HG03139 (cell line): Measurements from ENCODE around the gene PRKAR1B.
"Not testable (repeated sequence)": the region's sequence is repeated elsewhere in the genome, so short reads cannot be mapped to it uniquely, and the experiment has no call there.

Source experiments
- ATAC-seq: cut with Tn5 transposase; IDR thresholded peaks from one replicate; pipeline ENCODE4 v1.9.1; 2021; ENCODE audit not compliant: unreplicated experiment

The PRKAR1B gene

GRCh38 chr7:562789-563628 lies 164.1 kb downstream of the PRKAR1B start:
- no peak for ATAC-seq

DNA sequence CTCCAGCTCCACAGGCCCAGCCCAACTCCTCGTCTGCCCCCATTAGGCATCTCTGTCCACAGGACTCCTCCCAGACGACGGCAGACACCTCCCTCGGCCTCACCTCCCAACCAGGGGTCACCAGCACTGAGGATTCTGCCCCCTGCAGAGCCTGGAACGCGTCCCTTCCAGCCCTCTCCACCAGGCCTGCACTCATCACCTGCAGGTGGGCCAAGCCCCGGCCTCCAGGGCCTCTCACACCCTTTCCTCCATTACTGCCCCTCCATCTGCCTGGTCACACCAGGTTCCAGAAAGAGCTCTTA lies 164.8 kb downstream of the PRKAR1B start:
- no peak for ATAC-seq

GRCh38 chr7:561631-562373 lies 165.3 kb downstream of the PRKAR1B start:
- ATAC-seq, result no peak

GRCh38 chr7:560966-561630 lies 166.0 kb downstream of the PRKAR1B start:
- ATAC-seq, result no peak

- no peak for ATAC-seq
Measured at GRCh38 chr7:559396-559705, 167.7 kb downstream of the PRKAR1B start.

DNA sequence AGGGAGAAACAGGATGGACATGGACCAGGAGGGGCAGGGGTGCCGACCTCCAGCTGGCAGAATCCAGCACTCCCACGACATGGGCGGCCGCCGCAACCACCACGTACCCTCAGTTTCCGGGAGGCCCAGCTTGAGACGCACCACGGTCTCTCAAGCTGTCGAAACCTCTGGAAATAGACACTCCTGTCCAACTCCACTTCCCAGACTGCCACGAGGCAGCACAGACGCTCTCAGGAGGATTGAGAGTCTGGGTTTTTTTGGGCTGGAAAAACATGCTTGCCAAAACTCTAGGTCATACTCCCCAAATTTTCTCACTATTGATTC lies 169.6 kb downstream of the PRKAR1B start:
- no peak for ATAC-seq

GRCh38 chr7:556837-557557 lies 170.1 kb downstream of the PRKAR1B start:
- no peak for ATAC-seq

DNA sequence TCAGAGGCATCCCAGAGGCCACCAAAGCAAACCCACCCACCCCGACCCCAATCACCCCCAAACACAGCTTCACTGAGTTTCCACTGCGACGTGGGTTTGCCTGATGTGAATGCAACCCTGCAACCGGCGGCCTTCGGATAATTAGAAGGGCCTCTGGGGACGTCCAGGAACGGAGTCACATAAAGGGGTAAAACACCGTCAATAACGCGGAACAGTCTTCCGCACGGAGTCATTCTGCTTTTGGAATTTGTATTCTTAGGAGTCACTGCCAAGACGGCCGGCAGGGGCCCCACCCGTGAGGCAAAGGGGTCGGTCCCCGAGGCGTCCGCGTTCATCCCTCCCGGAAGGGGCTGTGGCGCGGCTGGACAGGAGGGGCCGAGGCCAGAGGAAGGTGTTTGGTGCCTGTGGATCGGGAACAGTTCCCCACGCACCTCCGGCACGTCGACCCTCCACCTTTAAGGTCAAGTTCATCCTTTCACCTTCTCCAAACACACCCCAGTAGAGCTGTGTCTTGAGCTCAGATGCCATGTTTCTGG lies 170.7 kb downstream of the PRKAR1B start:
- no peak for ATAC-seq

GRCh38 chr7:555551-556160 lies 171.4 kb downstream of the PRKAR1B start:
- ATAC-seq, result no peak

DNA sequence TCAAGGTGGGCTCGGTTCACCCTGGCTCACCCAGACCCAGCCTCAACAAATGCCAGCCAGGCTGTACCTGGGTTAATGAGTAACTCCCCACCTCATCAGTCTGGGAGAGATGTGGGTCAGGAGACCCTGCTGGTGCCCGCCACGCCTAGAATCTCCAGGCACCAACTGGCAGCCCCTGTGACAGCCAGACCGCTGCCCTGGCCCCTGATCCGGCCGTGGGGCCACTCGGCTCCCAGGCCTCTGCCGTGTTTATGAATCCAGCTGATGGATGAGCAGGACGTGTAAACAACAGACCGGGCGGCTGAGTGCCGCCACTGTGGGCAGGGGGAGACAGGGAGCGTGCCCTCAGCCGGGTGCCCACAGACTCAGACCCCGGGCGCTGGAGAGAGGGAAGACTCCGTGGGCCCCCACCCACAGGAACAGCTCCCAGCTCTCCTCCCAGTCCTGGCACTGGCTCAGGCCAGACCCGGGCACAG lies 173.4 kb downstream of the PRKAR1B start:
- ATAC-seq, result no peak

DNA sequence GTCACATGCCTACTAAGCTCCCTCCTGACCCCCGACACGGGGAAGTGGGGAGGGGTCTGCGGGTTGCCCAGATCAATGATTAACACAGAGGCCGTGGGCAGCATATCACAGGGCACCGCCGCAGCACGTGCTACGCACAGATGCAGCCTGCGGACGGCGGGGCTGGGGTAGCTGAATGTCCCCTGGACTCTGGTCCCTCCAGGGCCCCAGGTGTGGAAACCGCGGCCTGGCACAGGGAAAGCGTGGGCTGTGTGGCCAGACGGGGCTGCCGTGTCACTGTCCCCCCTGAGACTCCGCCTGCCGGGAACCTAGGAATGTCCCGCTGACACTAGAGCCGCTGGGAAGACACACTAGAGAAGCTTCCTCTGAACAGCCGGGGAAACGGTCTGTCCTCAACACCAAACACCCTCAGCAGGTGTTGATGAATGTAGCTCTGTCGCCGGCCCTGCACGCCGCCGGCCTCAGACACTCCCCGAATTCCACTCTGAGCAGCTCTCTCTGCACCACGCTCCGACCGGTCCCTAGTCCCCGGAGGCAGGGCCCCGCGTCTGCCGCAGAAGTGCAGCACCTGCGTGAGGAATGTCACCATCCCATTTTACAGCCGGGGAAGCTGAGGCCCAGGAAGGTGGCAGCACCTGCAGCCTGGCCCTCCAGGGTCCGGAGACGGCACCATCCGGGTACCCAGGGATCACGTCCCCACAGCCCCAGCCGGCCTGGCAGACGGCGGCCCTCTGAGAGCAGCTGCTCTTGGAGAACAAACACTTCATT lies 174.0 kb downstream of the PRKAR1B start:
- ATAC-seq, result no peak

GRCh38 chr7:552151-552867 lies 174.8 kb downstream of the PRKAR1B start:
- ATAC-seq, result not testable (repeated sequence)

DNA sequence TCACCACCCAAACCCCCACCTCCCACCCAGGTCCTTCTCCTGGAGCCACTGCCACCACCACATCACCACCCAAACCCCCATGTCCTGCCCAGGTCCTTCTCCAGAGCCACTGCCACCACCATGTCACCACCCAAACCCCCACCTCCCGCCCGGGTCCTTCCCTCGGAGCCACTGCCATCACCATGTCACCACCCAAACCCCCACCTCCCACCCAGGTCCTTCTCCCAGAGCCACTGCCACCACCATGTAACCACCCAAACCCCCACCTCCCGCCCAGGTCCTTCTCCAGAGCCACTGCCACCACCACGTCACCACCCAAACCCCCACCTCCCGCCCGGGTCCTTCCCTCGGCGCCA lies 175.5 kb downstream of the PRKAR1B start:
- not testable (repeated sequence) for ATAC-seq

DNA sequence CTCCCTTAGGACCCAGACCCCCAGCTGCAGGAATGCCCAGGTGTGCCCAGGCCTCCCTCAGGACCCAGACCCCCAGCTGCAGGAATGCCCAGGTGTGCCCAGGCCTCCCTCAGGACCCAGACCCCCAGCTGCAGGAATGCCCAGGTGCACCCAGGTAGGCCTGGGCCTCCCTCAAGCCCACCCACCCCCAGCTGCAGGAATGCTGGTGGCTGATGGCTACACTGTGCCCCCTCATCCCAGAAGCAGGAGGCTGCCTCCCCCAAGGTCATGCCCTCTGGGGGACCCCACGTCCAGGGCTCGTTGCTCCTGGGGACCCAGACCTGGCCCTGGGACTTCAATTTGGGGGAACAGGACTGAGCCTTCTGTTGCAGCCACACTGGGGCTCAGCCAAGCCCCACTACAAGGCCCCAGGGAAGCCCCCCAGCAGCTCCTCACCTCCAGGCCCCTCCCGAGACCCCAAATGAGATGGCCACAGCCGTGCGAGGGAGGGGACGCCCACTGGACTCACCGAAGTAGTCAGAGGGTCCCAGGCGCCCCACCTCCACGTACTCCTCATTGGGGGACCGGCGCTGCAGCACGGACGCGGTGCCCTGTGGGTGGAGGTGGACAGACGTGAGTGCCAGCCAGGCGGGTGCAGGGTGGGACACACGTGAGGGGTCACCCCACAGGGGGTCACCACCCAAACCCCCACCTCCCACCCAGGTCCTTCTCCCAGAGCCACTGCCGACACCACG lies 176.0 kb downstream of the PRKAR1B start:
- ATAC-seq, result no peak

DNA sequence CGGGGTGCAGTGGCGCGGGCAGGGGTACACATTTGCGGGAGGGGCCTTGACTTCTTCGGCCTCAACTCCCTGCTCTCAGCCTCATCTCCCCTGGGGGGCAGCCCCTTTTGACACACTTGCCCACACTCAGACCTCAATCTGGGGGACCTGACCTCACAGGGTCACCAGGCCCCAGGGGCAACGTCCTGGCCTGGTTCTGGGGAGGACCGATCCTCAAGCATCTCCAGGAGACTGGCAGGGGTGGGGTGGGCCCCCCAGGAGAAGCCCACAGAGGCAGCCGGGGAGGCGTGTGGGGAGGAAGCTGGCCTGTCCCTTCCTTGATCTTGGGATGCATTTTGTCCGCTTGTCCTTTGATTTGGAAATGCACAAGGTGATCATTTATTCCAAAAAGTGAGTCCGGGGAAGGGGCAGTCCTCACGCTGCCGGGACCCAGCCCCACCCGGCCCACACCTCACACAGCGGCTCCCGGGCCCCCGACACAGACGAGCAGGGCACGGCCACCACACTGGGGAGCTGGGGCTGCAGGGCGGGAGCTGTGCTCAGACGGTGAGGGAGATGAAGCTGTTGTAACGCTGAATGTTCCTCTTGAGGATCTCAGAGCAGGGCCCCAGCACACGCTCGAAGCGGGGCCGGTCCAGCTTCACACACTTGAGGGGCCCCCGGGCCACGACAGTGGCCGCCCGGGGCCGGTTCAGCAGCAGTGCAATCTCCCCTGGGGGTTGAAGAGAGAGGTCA lies 177.0 kb downstream of the PRKAR1B start:
- ATAC-seq, result no peak

DNA sequence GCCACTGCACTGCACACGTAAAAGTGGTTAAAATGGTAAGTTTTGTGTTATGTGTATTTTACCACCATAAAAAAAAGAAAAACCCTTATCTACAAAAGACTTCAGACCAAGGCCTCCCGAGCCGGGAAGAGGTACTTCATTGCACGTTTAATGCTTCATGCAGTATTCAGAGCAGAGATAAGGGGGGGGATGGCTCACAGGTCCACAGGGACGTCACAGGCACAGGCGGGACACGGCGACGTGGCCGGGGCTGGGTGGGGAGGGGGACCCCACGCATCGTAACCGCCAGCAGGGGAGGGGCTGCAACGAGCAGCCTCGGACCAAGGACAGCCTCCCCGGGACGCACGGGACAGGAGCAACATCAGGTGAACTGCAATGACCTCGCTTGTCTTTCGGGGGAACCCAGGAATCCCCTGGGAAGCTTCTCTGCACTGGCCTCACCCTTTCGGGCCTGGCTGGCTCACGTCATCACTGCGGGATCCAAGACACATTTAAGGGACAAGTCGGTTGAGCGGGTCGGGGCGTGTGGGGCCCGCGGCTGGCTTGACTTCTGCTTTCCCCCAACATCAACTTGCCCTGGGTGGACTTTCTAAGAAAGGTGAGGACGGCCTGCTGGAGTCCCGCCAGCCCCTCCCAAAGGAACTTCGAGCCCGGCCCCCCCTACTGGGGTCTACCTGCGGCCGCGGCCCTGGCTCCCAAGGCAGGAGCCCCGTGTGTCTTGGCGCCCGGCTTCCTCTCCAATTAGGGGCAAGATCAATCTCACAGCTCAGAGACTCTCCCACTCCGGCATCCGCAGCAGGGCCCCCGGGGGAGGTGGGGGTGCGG lies 177.8 kb downstream of the PRKAR1B start:
- ATAC-seq, result no peak

DNA sequence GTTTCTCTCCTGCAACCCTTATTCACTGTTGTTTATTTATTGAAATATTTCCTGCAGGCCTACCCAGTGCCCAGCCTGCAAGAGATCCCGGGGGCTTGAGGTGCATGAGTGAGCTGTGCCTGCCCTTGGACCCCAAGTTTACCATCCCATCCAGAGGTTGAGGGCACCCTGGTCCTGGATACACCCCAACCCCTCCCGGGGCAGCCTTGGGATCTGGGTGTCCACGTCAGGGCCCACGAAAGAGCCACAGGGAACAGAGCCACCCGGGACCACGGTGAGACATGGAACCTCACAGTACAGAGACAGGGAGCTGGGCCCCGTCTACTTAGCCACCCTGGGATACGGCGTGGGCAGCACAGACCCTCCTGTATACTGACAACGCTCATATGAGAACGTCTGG lies 178.7 kb downstream of the PRKAR1B start:
- no peak for ATAC-seq
